ENCODE results near the gene FER1L5.

FER1L5 gene

GRCh38 chr2:96699621-96700020 is 57.1 kb downstream of the FER1L5 start:
- no peak for DNase-seq

GRCh38 chr2:96700086-96700485 is 57.5 kb downstream of the FER1L5 start:
- no peak for DNase-seq

- no peak for DNase-seq
Observed at GRCh38 chr2:96701636-96702035, 59.1 kb downstream of the FER1L5 start.

- DNase-seq: no peak
Observed at GRCh38 chr2:96702098-96702785, 59.7 kb downstream of the FER1L5 start.

- DNase-seq: peak; percentile 2
Observed at GRCh38 chr2:96703021-96703751, 60.6 kb downstream of the FER1L5 start.

- DNase-seq: no peak
Observed at GRCh38 chr2:96710985-96711384, 68.4 kb downstream of the FER1L5 start.

- DNase-seq: no peak
Observed at GRCh38 chr2:96715658-96716057, 73.1 kb downstream of the FER1L5 start.

- DNase-seq: no peak
Observed at GRCh38 chr2:96716388-96716787, 73.8 kb downstream of the FER1L5 start.

- no peak for DNase-seq
Observed at GRCh38 chr2:96726131-96726530, 83.6 kb downstream of the FER1L5 start.

- DNase-seq: no peak
Observed at GRCh38 chr2:96727431-96727830, 84.9 kb downstream of the FER1L5 start.

GRCh38 chr2:96729748-96730147 is 87.2 kb downstream of the FER1L5 start:
- no peak for DNase-seq

GRCh38 chr2:96730212-96730611 is 87.6 kb downstream of the FER1L5 start:
- no peak for DNase-seq

GRCh38 chr2:96733931-96734330 is 91.4 kb downstream of the FER1L5 start:
- DNase-seq: no peak

GRCh38 chr2:96734880-96735583 is 92.5 kb downstream of the FER1L5 start:
- no peak for DNase-seq

GRCh38 chr2:96737251-96737650 is 94.7 kb downstream of the FER1L5 start:
- no peak for DNase-seq

- no peak for DNase-seq
Observed at GRCh38 chr2:96737831-96738230, 95.3 kb downstream of the FER1L5 start.

GRCh38 chr2:96739076-96739632 is 96.6 kb downstream of the FER1L5 start:
- no peak for DNase-seq

- peak; percentile 99 for DNase-seq
Observed at GRCh38 chr2:96739633-96740428, 97.3 kb downstream of the FER1L5 start, which contains the start of gene LMAN2L. Gene LMAN2L (minus strand): TSS chr2:96740064. CDS start chr2:96740040, 24 bp downstream.

- DNase-seq: no peak
Observed at GRCh38 chr2:96747061-96747617, 104.6 kb downstream of the FER1L5 start.

- no peak for DNase-seq
Observed at GRCh38 chr2:96751800-96752199, 109.2 kb downstream of the FER1L5 start.

GRCh38 chr2:96753661-96754282 is 111.2 kb downstream of the FER1L5 start:
- no peak for DNase-seq

GRCh38 chr2:96754317-96754716 is 111.8 kb downstream of the FER1L5 start:
- no peak for DNase-seq
